Naive B cell (primary cell): ENCODE data around the gene DHRS7C. TPM values are rescaled to one million over a fixed set of nuclear protein-coding genes. Genes with fewer than 3 reads are reported as not detected.

Experiments used
- ATAC-seq, 2 donors: fragments of 150-1000 bp; cut with Tn5 transposase; 2 replicates each; pipeline ENCODE4 v1.10.0; 2021; ENCODE audit warnings: low read depth in 2 of 2, mild to moderate bottlenecking in 2 of 2, moderate library complexity in 2 of 2
- DNase-seq: peaks from one replicate; pipeline ENCODE4 v3.0.0; 2022
- H3K27ac Mint-ChIP-seq, 6 donors: one replicate each; pipeline ENCODE4 v1.8.0; 2020 to 2022; ENCODE audit warnings: mild to moderate bottlenecking in 6 of 6, mixed read lengths in 6 of 6, moderate library complexity in 5 of 6, inconsistent platforms in 2 of 6
- H3K27me3 Mint-ChIP-seq, 3 donors: one replicate each; pipeline ENCODE4 v1.8.0; 2021 to 2022; ENCODE audit warnings: mixed read lengths in 3 of 3, mild to moderate bottlenecking in 1 of 3
- H3K36me3 Mint-ChIP-seq, 2 donors: one replicate each; pipeline ENCODE4 v1.8.0; 2020 to 2022; ENCODE audit warnings: mixed read lengths in 2 of 2, inconsistent platforms in 1 of 2, mild to moderate bottlenecking in 1 of 2
- H3K4me1 Mint-ChIP-seq, 3 donors: one replicate each; pipeline ENCODE4 v1.8.0; 2020 to 2022; ENCODE audit warnings: mixed read lengths in 3 of 3, inconsistent platforms in 1 of 3, mild to moderate bottlenecking in 1 of 3, moderate library complexity in 1 of 3
- H3K4me3 Mint-ChIP-seq, 8 donors: one replicate each; pipeline ENCODE4 v1.8.0; 2020 to 2022; ENCODE audit warnings: mild to moderate bottlenecking in 8 of 8, mixed read lengths in 8 of 8, moderate library complexity in 8 of 8, inconsistent platforms in 2 of 8
- H3K9me3 Mint-ChIP-seq, 7 donors: one replicate each; pipeline ENCODE4 v1.8.0; 2020 to 2022; ENCODE audit warnings: mixed read lengths in 7 of 7, mild to moderate bottlenecking in 5 of 7, inconsistent platforms in 2 of 7, moderate library complexity in 1 of 7
- polyA plus RNA-seq, 6 donors: library from polyadenylated mRNA; unstranded; fragments of 300-500 nt; fragmentation: Illumina TruSeq; gene quantifications; one replicate each; pipeline ENCODE4 v1.2.3, GENCODE V29; 2021; ENCODE audit warnings: low read depth in 6 of 6

The DHRS7C gene
- polyA plus RNA-seq, 6 donors from 2014 or later: not detected

GRCh38 chr17:9820448-9820847, 29.1 kb upstream of the DHRS7C start:
- Mint-ChIP-seq H3K27ac (no peak overlapping the region), H3K9me3 (peaks cover 0 to 13% (median 5%) of the 10 kb centered on the region in 7 donors), H3K36me3 (peaks cover 0 to 4% of the 10 kb centered on the region in 2 donors), H3K4me1 (peaks cover 0 to 5% (median 2%) of the 10 kb centered on the region in 3 donors), H3K27me3 (peaks cover 10 to 29% (median 24%) of the 10 kb centered on the region in 3 donors), H3K4me3 (no peak overlapping the region)
- DNase-seq (no peak), ATAC-seq (no peak)

GRCh38 chr17:9818760-9819159, 27.4 kb upstream of the DHRS7C start:
- no peak for ATAC-seq
- H3K27me3 Mint-ChIP-seq: peaks cover 8 to 14% (median 11%) of the 10 kb centered on the region in 3 donors
- no peak overlapping the region for H3K4me3 Mint-ChIP-seq
- DNase-seq: no peak
- peaks cover 0 to 5% (median 2%) of the 10 kb centered on the region in 3 donors for H3K4me1 Mint-ChIP-seq
- H3K36me3 Mint-ChIP-seq: peaks cover 0 to 4% of the 10 kb centered on the region in 2 donors
- no peak overlapping the region for H3K27ac Mint-ChIP-seq
- H3K9me3 Mint-ChIP-seq: peaks cover 0 to 13% (median 5%) of the 10 kb centered on the region in 7 donors

GRCh38 chr17:9817086-9817485, 25.7 kb upstream of the DHRS7C start:
- DNase-seq: no peak
- peaks cover 0 to 16% (median 9%) of the 10 kb centered on the region in 3 donors for H3K27me3 Mint-ChIP-seq

DNA sequence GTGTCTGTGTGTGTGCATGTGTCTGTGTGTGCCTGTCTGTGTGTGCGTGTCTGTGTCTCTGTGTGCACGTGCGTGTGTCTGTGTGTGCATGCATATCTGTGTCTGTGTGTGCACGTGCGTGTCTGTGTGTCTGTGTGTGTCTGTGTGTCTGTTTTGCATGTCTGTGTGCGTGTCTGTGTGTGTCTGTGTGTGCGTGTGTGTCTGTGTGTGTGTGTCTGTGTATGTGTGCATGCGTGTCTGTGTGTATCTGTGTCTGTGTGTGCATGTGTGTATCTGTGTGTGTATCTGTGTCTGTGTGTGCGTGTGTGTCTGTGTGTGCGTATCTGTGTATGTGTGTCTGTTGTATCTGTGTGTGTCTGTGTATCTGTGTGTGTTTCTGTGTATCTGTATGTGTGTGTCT, 25.1 kb upstream of the DHRS7C start:
- Mint-ChIP-seq H3K27ac (peak overlapping the region in 2 of 6 donors; percentile 18 to 73), H3K27me3 (peaks cover 0 to 22% (median 6%) of the 10 kb centered on the region in 3 donors), H3K4me3 (no peak overlapping the region), H3K36me3 (no peaks in the 10 kb centered on the region), H3K9me3 (peaks cover 0 to 8% (median 0%) of the 10 kb centered on the region in 7 donors), H3K4me1 (peaks cover 0 to 5% (median 2%) of the 10 kb centered on the region in 3 donors)
- ATAC-seq: no peak
- DNase-seq: no peak

More at GRCh38 chr17:9817086-9817485, 25.7 kb upstream of the DHRS7C start:
- Mint-ChIP-seq H3K36me3 (no peaks in the 10 kb centered on the region), H3K4me1 (peaks cover 0 to 5% (median 2%) of the 10 kb centered on the region in 3 donors), H3K4me3 (no peak overlapping the region), H3K9me3 (peaks cover 0 to 8% (median 0%) of the 10 kb centered on the region in 7 donors), H3K27ac (peak overlapping the region in 1 of 6 donors; percentile 42)
- ATAC-seq: no peak

GRCh38 chr17:9814337-9814945, 23.0 kb upstream of the DHRS7C start:
- DNase-seq (no peak), ATAC-seq (no peak)
- peaks cover 0 to 22% (median 6%) of the 10 kb centered on the region in 3 donors for H3K27me3 Mint-ChIP-seq
- H3K4me1 Mint-ChIP-seq: peaks cover 0 to 5% (median 2%) of the 10 kb centered on the region in 3 donors
- H3K36me3 Mint-ChIP-seq: no peaks in the 10 kb centered on the region
- H3K4me3 Mint-ChIP-seq: no peak overlapping the region
- peak overlapping the region in 1 of 6 donors; percentile 15 for H3K27ac Mint-ChIP-seq
- peaks cover 0 to 8% (median 4%) of the 10 kb centered on the region in 7 donors for H3K9me3 Mint-ChIP-seq

- DNase-seq: no peak
- Mint-ChIP-seq H3K4me1 (peaks cover 0 to 5% (median 2%) of the 10 kb centered on the region in 3 donors), H3K27me3 (peaks cover 0 to 14% (median 0%) of the 10 kb centered on the region in 3 donors), H3K27ac (no peak overlapping the region), H3K9me3 (peaks cover 0 to 8% (median 4%) of the 10 kb centered on the region in 7 donors), H3K36me3 (no peaks in the 10 kb centered on the region), H3K4me3 (no peak overlapping the region)
- ATAC-seq: no peak
These were observed 21.8 kb upstream of the DHRS7C start for GRCh38 chr17:9813166-9813565.

GRCh38 chr17:9811537-9811936, 20.1 kb upstream of the DHRS7C start:
- Mint-ChIP-seq H3K36me3 (no peaks in the 10 kb centered on the region), H3K27me3 (peaks cover 0 to 14% (median 0%) of the 10 kb centered on the region in 3 donors), H3K27ac (no peak overlapping the region), H3K4me3 (no peak overlapping the region), H3K4me1 (peaks cover 0 to 4% (median 2%) of the 10 kb centered on the region in 3 donors), H3K9me3 (peaks cover 0 to 6% (median 4%) of the 10 kb centered on the region in 7 donors)
- ATAC-seq (no peak), DNase-seq (no peak)

DNA sequence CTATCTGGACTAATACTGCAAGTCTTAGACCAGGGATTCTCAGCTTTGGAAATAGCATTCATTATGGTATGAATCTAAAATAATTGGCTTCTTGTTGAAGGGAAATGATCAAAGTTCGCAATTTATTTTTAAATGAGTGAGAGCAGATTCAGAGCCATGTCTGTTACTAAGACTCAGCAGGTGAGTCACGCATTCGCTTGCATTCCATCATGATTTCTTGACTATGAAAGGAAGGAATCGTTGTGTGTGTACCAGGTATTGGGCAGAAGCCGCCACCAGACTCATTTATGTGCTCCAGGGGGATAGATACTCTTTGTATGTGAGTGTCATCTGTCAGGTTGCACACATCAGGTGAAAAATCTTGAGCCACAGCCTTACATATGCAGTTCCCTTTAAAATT, 19.7 kb upstream of the DHRS7C start:
- no peak overlapping the region for H3K4me3 Mint-ChIP-seq
- H3K36me3 Mint-ChIP-seq: no peaks in the 10 kb centered on the region
- H3K27ac Mint-ChIP-seq: no peak overlapping the region
- peaks cover 0 to 14% (median 0%) of the 10 kb centered on the region in 3 donors for H3K27me3 Mint-ChIP-seq
- peaks cover 0 to under 1% (median 0%) of the 10 kb centered on the region in 3 donors for H3K4me1 Mint-ChIP-seq
- no peak for ATAC-seq
- H3K9me3 Mint-ChIP-seq: peaks cover 0 to 5% (median 2%) of the 10 kb centered on the region in 7 donors
- no peak for DNase-seq

GRCh38 chr17:9810100-9810949, 18.9 kb upstream of the DHRS7C start:
- peaks cover 0 to 14% (median 0%) of the 10 kb centered on the region in 3 donors for H3K27me3 Mint-ChIP-seq
- no peaks in the 10 kb centered on the region for H3K36me3 Mint-ChIP-seq
- H3K4me3 Mint-ChIP-seq: no peak overlapping the region
- no peak overlapping the region for H3K27ac Mint-ChIP-seq
- H3K9me3 Mint-ChIP-seq: peaks cover 0 to 5% (median 2%) of the 10 kb centered on the region in 7 donors
- DNase-seq (no peak), ATAC-seq (no peak)
- no peaks in the 10 kb centered on the region for H3K4me1 Mint-ChIP-seq

DNA sequence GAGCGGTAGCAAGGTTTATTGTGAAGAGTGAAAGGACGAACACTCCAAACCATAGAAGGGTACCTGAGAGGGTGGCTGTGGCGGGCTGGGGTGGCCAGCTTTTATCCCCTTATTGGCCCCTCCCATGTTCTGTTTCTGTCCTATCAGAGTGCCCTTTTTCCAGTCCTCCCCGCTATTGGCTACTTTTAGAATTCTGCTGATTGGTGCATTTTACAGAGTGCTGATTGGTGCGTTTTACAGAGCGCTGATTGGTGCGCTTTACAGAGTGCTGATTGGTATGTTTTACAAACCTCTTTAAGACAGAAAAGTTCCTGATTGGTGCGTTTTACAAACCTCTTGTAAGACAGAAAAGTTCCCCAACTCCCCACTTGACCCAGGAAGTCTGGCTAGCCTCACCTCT, 18.0 kb upstream of the DHRS7C start:
- no peak overlapping the region for H3K27ac Mint-ChIP-seq
- no peak for ATAC-seq
- peaks cover 0 to 13% (median 4%) of the 10 kb centered on the region in 7 donors for H3K9me3 Mint-ChIP-seq
- H3K27me3 Mint-ChIP-seq: peaks cover 0 to 14% (median 7%) of the 10 kb centered on the region in 3 donors
- DNase-seq: no peak
- no peaks in the 10 kb centered on the region for H3K4me1 Mint-ChIP-seq
- no peak overlapping the region for H3K4me3 Mint-ChIP-seq
- no peaks in the 10 kb centered on the region for H3K36me3 Mint-ChIP-seq

- no peak overlapping the region for H3K27ac Mint-ChIP-seq
- H3K27me3 Mint-ChIP-seq: peaks cover 6 to 19% (median 13%) of the 10 kb centered on the region in 3 donors
- no peak overlapping the region for H3K4me3 Mint-ChIP-seq
- peaks cover 0 to 18% (median 6%) of the 10 kb centered on the region in 7 donors for H3K9me3 Mint-ChIP-seq
- no peaks in the 10 kb centered on the region for H3K36me3 Mint-ChIP-seq
- no peak for DNase-seq
- H3K4me1 Mint-ChIP-seq: no peaks in the 10 kb centered on the region
- ATAC-seq: no peak
These were observed 15.3 kb upstream of the DHRS7C start for GRCh38 chr17:9806699-9807098.

DNA sequence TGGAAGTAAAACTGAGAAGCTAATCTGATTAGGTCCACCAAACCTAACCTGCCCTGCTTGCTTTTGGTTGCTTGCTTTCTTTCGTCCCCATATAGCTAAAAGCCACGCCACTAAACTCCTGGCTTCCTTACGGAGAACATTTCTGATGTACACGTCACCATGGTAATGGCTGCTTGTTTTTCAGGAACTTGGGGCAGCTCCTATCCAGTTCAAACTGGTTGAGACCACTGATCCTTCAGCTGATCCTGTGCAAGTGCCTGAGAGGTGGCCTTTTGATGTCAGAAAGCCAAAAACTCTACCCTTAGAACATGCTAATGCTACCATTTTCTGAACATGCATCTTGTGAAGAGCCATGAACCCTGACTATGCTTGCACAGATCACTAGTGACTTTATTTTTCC, 14.4 kb upstream of the DHRS7C start:
- Mint-ChIP-seq H3K9me3 (peaks cover 0 to 18% (median 6%) of the 10 kb centered on the region in 7 donors), H3K4me3 (no peak overlapping the region), H3K27me3 (peaks cover 4 to 21% (median 13%) of the 10 kb centered on the region in 3 donors), H3K36me3 (no peaks in the 10 kb centered on the region), H3K4me1 (no peaks in the 10 kb centered on the region), H3K27ac (no peak overlapping the region)
- DNase-seq (no peak), ATAC-seq (no peak)

- H3K9me3 Mint-ChIP-seq: peaks cover 3 to 13% (median 4%) of the 10 kb centered on the region in 7 donors
- no peak overlapping the region for H3K27ac Mint-ChIP-seq
- H3K27me3 Mint-ChIP-seq: peaks cover 10 to 43% (median 24%) of the 10 kb centered on the region in 3 donors
- DNase-seq (no peak), ATAC-seq (no peak)
- H3K36me3 Mint-ChIP-seq: no peaks in the 10 kb centered on the region
- no peaks in the 10 kb centered on the region for H3K4me1 Mint-ChIP-seq
- no peak overlapping the region for H3K4me3 Mint-ChIP-seq
These were observed 11.3 kb upstream of the DHRS7C start for GRCh38 chr17:9802697-9803096.
